Endothelial cell (in vitro differentiated cells): Measurements from ENCODE around the gene CDC42BPA. TPM values are rescaled to one million over a fixed set of nuclear protein-coding genes. Genes with fewer than 3 reads are reported as not detected.

Source experiments
- DNase-seq: peaks from one replicate; pipeline ENCODE4 v3.0.0; 2021; ENCODE audit warnings: low spot score
- H3K27ac Mint-ChIP-seq: one replicate; pipeline ENCODE4 v1.8.0; 2021; ENCODE audit warnings: mixed read lengths, inconsistent platforms; ENCODE audit not compliant: unreplicated experiment
- H3K27me3 Mint-ChIP-seq: one replicate; pipeline ENCODE4 v1.8.0; 2021; ENCODE audit warnings: mild to moderate bottlenecking, moderate library complexity, mixed read lengths, inconsistent platforms; ENCODE audit not compliant: unreplicated experiment
- H3K36me3 Mint-ChIP-seq: one replicate; pipeline ENCODE4 v1.8.0; 2021; ENCODE audit warnings: mild to moderate bottlenecking, low read depth, mixed read lengths, inconsistent platforms; ENCODE audit not compliant: unreplicated experiment
- H3K4me1 Mint-ChIP-seq: one replicate; pipeline ENCODE4 v1.8.0; 2021; ENCODE audit warnings: mild to moderate bottlenecking, mixed read lengths, inconsistent platforms; ENCODE audit not compliant: unreplicated experiment
- H3K4me3 Mint-ChIP-seq: one replicate; pipeline ENCODE4 v1.8.0; 2021; ENCODE audit warnings: mild to moderate bottlenecking, mixed read lengths, inconsistent platforms; ENCODE audit not compliant: unreplicated experiment
- H3K9me3 Mint-ChIP-seq: one replicate; pipeline ENCODE4 v1.8.0; 2021; ENCODE audit warnings: mixed read lengths, inconsistent platforms; ENCODE audit not compliant: unreplicated experiment
- total RNA-seq: library from RNA; stranded (reverse); fragmentation: NEBNext Ultra II Directional; extraction: Animal tissue kit (Norgen Biotek cat#: 25700); gene quantifications from one replicate; pipeline ENCODE4 v1.2.1, GENCODE V29; 2021; ENCODE audit not compliant: unreplicated experiment
- TF ChIP-seq, protein P1 (sequence below): fragments of 200-600 bp; sonication (generic); IDR thresholded peaks from one replicate; pipeline ENCODE4 v1.5.0; 2021; ENCODE audit warnings: antibody characterized with exemption; ENCODE audit not compliant: unreplicated experiment

Gene CDC42BPA
- total RNA-seq, 1 donor from 2014 or later: 41.4 TPM

DNA sequence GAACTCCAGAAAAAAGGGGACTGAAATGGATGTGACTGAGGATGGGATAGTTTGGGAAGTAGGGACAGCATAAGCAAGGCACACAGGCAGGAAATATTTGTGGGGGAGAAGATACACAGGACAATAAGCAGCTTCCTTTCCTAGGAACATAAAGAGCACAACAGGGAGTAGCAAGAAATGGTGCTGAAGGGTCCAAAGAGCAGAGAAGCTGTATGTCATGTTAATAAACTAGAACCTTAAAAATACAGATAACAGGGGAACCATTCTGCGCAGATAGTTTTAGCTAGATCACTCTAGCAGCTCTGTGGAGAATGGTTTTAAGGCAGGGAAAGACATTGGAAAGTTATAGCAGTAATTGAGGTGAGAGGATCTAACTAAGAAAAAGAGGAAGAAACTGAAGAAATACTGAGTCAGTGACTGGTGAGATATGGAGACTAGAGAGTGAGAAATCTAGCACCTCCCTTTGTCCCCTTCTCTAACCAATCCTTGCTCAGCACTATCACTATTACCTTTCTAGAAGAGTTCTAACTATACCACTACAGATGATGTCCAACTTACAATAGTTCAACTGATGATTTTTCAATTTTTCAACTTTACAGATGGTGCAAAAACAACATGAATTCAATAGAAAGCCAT, 95.0 kb downstream of the CDC42BPA start:
- H3K4me3 Mint-ChIP-seq: no peak overlapping the region
- H3K27me3 Mint-ChIP-seq: peaks cover 2% of the 10 kb centered on the region
- H3K9me3 Mint-ChIP-seq: no peaks in the 10 kb centered on the region
- TF ChIP-seq, protein P1, sequence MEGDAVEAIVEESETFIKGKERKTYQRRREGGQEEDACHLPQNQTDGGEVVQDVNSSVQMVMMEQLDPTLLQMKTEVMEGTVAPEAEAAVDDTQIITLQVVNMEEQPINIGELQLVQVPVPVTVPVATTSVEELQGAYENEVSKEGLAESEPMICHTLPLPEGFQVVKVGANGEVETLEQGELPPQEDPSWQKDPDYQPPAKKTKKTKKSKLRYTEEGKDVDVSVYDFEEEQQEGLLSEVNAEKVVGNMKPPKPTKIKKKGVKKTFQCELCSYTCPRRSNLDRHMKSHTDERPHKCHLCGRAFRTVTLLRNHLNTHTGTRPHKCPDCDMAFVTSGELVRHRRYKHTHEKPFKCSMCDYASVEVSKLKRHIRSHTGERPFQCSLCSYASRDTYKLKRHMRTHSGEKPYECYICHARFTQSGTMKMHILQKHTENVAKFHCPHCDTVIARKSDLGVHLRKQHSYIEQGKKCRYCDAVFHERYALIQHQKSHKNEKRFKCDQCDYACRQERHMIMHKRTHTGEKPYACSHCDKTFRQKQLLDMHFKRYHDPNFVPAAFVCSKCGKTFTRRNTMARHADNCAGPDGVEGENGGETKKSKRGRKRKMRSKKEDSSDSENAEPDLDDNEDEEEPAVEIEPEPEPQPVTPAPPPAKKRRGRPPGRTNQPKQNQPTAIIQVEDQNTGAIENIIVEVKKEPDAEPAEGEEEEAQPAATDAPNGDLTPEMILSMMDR: no peak
- peaks cover 41% of the 10 kb centered on the region for H3K4me1 Mint-ChIP-seq
- no peak for DNase-seq
- H3K36me3 Mint-ChIP-seq: no peaks in the 10 kb centered on the region
- peak overlapping the region; percentile 81 for H3K27ac Mint-ChIP-seq

DNA sequence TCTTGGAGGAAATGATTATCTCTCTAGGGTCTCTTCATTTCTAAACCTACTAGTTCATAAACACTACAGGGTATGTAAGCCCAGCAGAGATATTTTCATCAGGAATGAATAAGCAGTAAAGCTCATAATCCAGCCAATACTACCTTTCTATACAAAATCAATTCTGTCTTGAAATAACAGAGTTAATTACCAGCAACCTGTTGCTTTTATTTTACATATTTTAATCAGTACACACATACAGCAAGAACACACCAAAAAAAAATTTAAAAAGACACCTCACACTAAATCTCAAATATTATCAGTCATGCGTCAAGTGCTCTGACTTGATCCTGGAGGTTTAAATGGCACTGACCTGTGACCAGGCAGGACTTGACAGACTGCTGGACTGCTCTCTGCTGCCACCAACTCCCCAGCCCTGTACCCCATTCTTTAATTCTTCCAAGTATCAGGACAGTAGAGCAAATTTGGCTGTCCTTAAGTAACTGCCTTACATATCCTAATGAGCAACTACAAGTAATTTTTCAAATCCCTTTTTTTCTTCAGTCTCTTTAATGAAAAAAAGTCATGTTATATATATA, 98.5 kb downstream of the CDC42BPA start:
- H3K27ac Mint-ChIP-seq: peak overlapping the region; percentile 33
- H3K27me3 Mint-ChIP-seq: peaks cover 2% of the 10 kb centered on the region

DNA sequence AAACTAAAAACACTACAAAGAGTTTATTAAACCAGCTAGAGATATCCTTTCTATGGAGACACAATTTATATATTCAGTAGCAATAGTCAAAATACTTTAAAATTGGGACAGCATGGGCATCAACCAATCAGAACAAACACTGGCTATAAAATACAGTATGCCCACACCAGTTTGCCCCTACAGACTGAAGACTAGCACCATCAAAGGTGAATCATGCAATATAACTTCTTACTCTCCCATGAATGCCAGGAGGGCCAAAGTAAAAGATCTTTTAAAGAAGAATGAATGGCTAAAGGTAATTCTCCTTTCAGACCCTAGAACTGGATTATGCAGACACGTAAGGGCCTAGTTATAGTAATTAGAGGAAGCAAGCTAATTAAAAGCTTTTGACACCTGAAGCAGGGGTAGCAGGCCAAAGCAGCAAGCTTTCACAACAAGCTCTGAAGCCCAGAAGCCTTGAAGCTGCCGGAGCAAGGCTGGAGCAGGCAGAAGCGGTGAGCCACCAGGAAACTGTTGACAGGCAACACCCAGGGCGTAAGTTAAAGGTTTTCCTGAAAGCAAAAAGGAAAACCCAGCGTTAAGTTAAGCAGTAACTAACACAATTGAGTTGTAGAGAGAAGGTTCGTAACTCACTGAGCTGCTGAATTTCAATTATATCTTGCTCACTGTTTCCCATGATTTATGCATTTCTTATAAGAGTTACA, 99.3 kb downstream of the CDC42BPA start:
- Mint-ChIP-seq H3K4me1 (peaks cover 36% of the 10 kb centered on the region), H3K36me3 (peaks cover 5% of the 10 kb centered on the region), H3K9me3 (no peaks in the 10 kb centered on the region), H3K4me3 (no peak overlapping the region), H3K27me3 (peaks cover 2% of the 10 kb centered on the region), H3K27ac (no peak overlapping the region)
- TF ChIP-seq, protein P1: no peak
- peak; percentile 22 for DNase-seq

More for the DNA sequence above, 98.5 kb downstream of the CDC42BPA start:
- H3K4me1 Mint-ChIP-seq: peaks cover 36% of the 10 kb centered on the region
- TF ChIP-seq, protein P1: no peak
- peaks cover 5% of the 10 kb centered on the region for H3K36me3 Mint-ChIP-seq
- no peaks in the 10 kb centered on the region for H3K9me3 Mint-ChIP-seq
- no peak overlapping the region for H3K4me3 Mint-ChIP-seq
- no peak for DNase-seq

DNA sequence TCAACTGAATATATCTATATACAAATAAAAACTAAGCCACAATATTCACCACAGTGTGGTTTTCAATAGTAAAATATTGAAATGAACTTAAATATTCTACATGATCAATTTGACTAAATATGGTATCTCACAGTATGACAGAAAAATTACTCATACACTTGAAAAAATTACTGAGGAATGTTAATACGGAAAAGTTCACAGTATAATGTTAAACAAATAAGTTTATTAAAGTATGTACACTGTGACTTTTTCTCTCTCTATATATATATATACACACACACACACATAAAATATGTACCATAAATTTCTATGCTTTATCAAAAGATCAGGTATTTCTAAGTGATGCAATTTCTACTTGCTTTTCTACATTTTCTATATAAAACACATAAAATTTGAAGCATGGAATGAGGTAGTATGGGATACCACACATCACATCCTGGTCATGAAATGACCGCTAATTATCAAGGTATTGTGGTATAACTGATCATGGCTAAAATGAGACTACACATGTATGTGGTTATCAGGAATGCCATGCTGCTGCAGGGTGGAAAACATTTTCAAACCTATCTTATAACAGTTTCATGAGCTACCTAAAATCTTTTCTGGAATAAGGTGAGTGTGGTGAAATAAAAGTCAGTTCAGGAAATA, 102.3 kb downstream of the CDC42BPA start:
- Mint-ChIP-seq H3K4me1 (peaks cover 23% of the 10 kb centered on the region), H3K27me3 (no peaks in the 10 kb centered on the region), H3K27ac (no peak overlapping the region), H3K9me3 (no peaks in the 10 kb centered on the region), H3K4me3 (no peak overlapping the region), H3K36me3 (peaks cover 5% of the 10 kb centered on the region)
- TF ChIP-seq, protein P1: no peak
- no peak for DNase-seq
